ENCODE measurements around the gene NOX3.

NOX3 gene

DNA sequence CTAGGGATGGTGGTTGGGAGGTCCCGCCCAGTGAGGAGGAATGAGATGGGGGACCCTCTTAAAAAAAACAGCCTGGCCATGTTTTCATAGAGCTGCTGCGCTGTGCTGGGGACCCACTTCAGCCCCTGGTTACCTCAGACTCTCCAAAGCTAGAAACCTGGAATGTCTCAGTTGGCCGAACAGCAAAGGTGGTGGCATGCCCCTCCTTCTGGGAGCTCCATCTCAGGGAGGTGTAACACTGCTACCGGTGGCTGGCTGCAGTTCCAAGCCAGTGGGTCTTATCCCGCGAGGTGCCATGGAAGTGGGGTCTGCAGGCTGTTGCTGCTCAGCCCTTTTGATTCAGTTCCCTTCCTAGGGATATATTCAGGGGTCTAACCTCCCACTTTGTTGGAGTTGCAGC lies 105.7 kb downstream of the NOX3 start:
- no peak overlapping the region for H3K27ac ChIP-seq (replicated peaks)
- H3K4me3 ChIP-seq (replicated peaks; ENCODE audit: insufficient read depth, low read length) = no peak overlapping the region
- H3K27me3 ChIP-seq (ENCODE audit: insufficient read depth, poor library complexity, severe bottlenecking) = no peaks in the 10 kb centered on the region
- DNase-seq (ENCODE audit: low read depth in 1 of 2, low spot score in 1 of 2) = no peak
- TF ChIP-seq, protein P1, sequence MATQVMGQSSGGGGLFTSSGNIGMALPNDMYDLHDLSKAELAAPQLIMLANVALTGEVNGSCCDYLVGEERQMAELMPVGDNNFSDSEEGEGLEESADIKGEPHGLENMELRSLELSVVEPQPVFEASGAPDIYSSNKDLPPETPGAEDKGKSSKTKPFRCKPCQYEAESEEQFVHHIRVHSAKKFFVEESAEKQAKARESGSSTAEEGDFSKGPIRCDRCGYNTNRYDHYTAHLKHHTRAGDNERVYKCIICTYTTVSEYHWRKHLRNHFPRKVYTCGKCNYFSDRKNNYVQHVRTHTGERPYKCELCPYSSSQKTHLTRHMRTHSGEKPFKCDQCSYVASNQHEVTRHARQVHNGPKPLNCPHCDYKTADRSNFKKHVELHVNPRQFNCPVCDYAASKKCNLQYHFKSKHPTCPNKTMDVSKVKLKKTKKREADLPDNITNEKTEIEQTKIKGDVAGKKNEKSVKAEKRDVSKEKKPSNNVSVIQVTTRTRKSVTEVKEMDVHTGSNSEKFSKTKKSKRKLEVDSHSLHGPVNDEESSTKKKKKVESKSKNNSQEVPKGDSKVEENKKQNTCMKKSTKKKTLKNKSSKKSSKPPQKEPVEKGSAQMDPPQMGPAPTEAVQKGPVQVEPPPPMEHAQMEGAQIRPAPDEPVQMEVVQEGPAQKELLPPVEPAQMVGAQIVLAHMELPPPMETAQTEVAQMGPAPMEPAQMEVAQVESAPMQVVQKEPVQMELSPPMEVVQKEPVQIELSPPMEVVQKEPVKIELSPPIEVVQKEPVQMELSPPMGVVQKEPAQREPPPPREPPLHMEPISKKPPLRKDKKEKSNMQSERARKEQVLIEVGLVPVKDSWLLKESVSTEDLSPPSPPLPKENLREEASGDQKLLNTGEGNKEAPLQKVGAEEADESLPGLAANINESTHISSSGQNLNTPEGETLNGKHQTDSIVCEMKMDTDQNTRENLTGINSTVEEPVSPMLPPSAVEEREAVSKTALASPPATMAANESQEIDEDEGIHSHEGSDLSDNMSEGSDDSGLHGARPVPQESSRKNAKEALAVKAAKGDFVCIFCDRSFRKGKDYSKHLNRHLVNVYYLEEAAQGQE (IDR thresholded peaks at IDR 0.05; ENCODE audit: insufficient replicate concordance, low read depth) = no peak
- no peak for TF ChIP-seq SPI1 (IDR thresholded peaks at IDR 0.05; ENCODE audit: borderline replicate concordance, low read depth)
- no peak for TF ChIP-seq GABPA (IDR thresholded peaks at IDR 0.05; ENCODE audit: low read depth)
- no peak for TF ChIP-seq POLR2AphosphoS5 (IDR thresholded peaks at IDR 0.05; ENCODE audit: low read depth)
- TF ChIP-seq, protein P2, sequence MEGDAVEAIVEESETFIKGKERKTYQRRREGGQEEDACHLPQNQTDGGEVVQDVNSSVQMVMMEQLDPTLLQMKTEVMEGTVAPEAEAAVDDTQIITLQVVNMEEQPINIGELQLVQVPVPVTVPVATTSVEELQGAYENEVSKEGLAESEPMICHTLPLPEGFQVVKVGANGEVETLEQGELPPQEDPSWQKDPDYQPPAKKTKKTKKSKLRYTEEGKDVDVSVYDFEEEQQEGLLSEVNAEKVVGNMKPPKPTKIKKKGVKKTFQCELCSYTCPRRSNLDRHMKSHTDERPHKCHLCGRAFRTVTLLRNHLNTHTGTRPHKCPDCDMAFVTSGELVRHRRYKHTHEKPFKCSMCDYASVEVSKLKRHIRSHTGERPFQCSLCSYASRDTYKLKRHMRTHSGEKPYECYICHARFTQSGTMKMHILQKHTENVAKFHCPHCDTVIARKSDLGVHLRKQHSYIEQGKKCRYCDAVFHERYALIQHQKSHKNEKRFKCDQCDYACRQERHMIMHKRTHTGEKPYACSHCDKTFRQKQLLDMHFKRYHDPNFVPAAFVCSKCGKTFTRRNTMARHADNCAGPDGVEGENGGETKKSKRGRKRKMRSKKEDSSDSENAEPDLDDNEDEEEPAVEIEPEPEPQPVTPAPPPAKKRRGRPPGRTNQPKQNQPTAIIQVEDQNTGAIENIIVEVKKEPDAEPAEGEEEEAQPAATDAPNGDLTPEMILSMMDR (IDR thresholded peaks at IDR 0.05; ENCODE audit: insufficient read depth, low read length) = no peak

DNA sequence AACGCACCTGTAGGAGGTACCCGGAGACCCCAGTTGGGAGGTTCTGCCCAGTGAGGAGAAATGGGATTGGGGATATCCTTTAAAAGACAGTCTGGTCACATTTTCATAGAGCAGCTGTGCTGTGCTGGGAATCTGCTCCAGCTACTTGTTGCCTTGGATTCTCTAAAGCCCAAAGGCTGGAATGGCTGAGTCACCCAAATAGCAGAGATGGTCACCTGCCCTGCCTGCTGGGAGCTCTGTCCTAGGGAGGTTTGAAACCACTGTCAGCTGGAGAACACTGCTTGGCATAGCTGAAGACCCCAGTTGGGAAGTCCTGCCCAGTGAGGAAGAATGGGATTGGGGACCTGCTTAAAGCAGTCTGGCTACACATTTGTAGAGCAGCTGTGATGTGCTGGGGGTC lies 106.5 kb downstream of the NOX3 start:
- DNase-seq (ENCODE audit: low read depth in 1 of 2, low spot score in 1 of 2) = no peak
- no peaks in the 10 kb centered on the region for H3K27me3 ChIP-seq (ENCODE audit: insufficient read depth, poor library complexity, severe bottlenecking)
- H3K4me3 ChIP-seq (replicated peaks; ENCODE audit: insufficient read depth, low read length) = no peak overlapping the region
- no peak overlapping the region for H3K27ac ChIP-seq (replicated peaks)
- TF ChIP-seq, protein P1 (IDR thresholded peaks at IDR 0.05; ENCODE audit: insufficient replicate concordance, low read depth) = no peak
- TF ChIP-seq GABPA (IDR thresholded peaks at IDR 0.05; ENCODE audit: low read depth) = no peak
- no peak for TF ChIP-seq POLR2AphosphoS5 (IDR thresholded peaks at IDR 0.05; ENCODE audit: low read depth)
- TF ChIP-seq, protein P2 (IDR thresholded peaks at IDR 0.05; ENCODE audit: insufficient read depth, low read length) = no peak
- TF ChIP-seq SPI1 (IDR thresholded peaks at IDR 0.05; ENCODE audit: borderline replicate concordance, low read depth) = no peak

DNA sequence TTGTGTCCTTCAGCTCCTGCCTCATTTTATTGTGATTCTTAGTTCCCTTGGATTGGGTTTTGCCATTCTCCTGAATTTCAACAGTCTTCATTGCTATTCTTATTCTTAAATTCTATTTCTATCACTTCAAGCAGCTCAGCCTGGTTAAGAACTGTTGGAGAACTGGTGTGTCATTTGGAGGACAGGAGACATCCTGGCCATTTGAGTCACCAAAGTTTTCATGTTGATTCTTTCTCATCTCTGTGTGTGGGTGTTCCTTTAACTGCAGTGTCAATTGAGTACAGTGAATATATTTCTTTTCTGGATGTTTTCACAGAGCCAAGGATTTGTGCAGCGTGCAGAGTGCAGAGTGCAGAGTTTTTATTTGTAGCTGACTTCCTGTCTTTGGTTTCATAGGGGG lies 107.8 kb downstream of the NOX3 start:
- no peak for DNase-seq (ENCODE audit: low read depth in 1 of 2, low spot score in 1 of 2)
- TF ChIP-seq SPI1 (IDR thresholded peaks at IDR 0.05; ENCODE audit: borderline replicate concordance, low read depth) = no peak
- TF ChIP-seq, protein P1 (IDR thresholded peaks at IDR 0.05; ENCODE audit: insufficient replicate concordance, low read depth) = no peak
- TF ChIP-seq POLR2AphosphoS5 (IDR thresholded peaks at IDR 0.05; ENCODE audit: low read depth) = no peak
- TF ChIP-seq, protein P2 (IDR thresholded peaks at IDR 0.05; ENCODE audit: insufficient read depth, low read length) = no peak
- no peak for TF ChIP-seq GABPA (IDR thresholded peaks at IDR 0.05; ENCODE audit: low read depth)
- no peak overlapping the region for H3K4me3 ChIP-seq (replicated peaks; ENCODE audit: insufficient read depth, low read length)
- no peak overlapping the region for H3K27ac ChIP-seq (replicated peaks)
- H3K27me3 ChIP-seq (ENCODE audit: insufficient read depth, poor library complexity, severe bottlenecking) = no peaks in the 10 kb centered on the region
